SK-N-SH (cell line): ENCODE data around the gene SBSN. TPM values are rescaled to one million over a fixed set of nuclear protein-coding genes. Genes with fewer than 3 reads are reported as not detected.

Experiments used
- CTCF ChIA-PET: fragments of 300-600, 350-600 bp; formaldehyde crosslinking; extraction: SDS; loops from one replicate; lab custom pipeline; 2021; lab: Yijun Ruan, JAX
- POLR2A ChIA-PET: fragments of 350-600 bp; sonication (Branson Sonifier 250); formaldehyde crosslinking; extraction: SDS; loops from one replicate; lab custom pipeline; 2020; ENCODE audit warnings: antibody characterized with exemption, inconsistent platforms; lab: Yijun Ruan, JAX
- DNase-seq: peaks from one replicate; pipeline ENCODE4 v3.0.0; 2012
- H2AFZ ChIP-seq: fragments of 200-600 bp; sonication (generic); 2 replicates; pipeline ENCODE4 v1.8.1; 2016; ENCODE audit warnings: antibody characterized with exemption, mild to moderate bottlenecking, low read depth
- H3F3A ChIP-seq: fragments of 200-600 bp; sonication (generic); replicated peaks from 2 replicates; pipeline ENCODE3; 2016; ENCODE audit warnings: antibody characterized with exemption, mild to moderate bottlenecking; ENCODE audit not compliant: insufficient read depth
- H3K27ac ChIP-seq, 2 experiments: fragments of 200-500 bp in 1 of 2; fragments of 200-600 bp in 1 of 2; sonication (Bioruptor generic) in 1 of 2; sonication (generic), shearing (Covaris generic) in 1 of 2; 2 replicates each; pipeline versions ENCODE4 v1.5.1 to v1.6.1; 2014 to 2016; ENCODE audit warnings: low read depth in 2 of 2, inconsistent platforms in 1 of 2, low read length in 1 of 2, mild to moderate bottlenecking in 1 of 2, mixed read lengths in 1 of 2
- H3K27me3 ChIP-seq: fragments of 200-600 bp; sonication (generic), shearing (Covaris generic); 2 replicates; pipeline ENCODE4 v1.6.1; 2016; ENCODE audit warnings: mixed run types; ENCODE audit not compliant: insufficient read depth
- H3K36me3 ChIP-seq, 2 experiments: fragments of 200-500 bp in 1 of 2; fragments of 200-600 bp in 1 of 2; sonication (Bioruptor generic) in 1 of 2; sonication (generic) in 1 of 2; replicated peaks in 1 of 2; 2 replicates each; pipeline versions ENCODE3 to v1.5.1; 2014 to 2016; ENCODE audit warnings: low read length in 1 of 2, mild to moderate bottlenecking in 1 of 2; ENCODE audit not compliant: insufficient read depth in 2 of 2, control insufficient read depth in 1 of 2
- H3K4me1 ChIP-seq, 2 experiments: fragments of 200-500 bp in 1 of 2; fragments of 200-600 bp in 1 of 2; sonication (Bioruptor generic) in 1 of 2; sonication (generic), shearing (Covaris generic) in 1 of 2; 2 replicates each; pipeline versions ENCODE4 v1.5.1 to v1.6.1; 2014 to 2016; ENCODE audit warnings: low read depth in 1 of 2, low read length in 1 of 2, mixed run types in 1 of 2; ENCODE audit not compliant: insufficient read depth in 2 of 2, control insufficient read depth in 1 of 2
- H3K4me2 ChIP-seq: fragments of 200-600 bp; sonication (generic), shearing (Covaris generic); 2 replicates; pipeline ENCODE4 v1.6.1; 2017; ENCODE audit warnings: mixed run types
- H3K4me3 ChIP-seq, 2 experiments: fragments of 200-500 bp in 1 of 2; fragments of 200-600 bp in 1 of 2; sonication (Bioruptor generic) in 1 of 2; sonication (generic), shearing (Covaris generic) in 1 of 2; 2 replicates each; pipeline versions ENCODE4 v1.5.1 to v1.8.1; 2014 to 2016; ENCODE audit warnings: low read depth in 2 of 2, inconsistent platforms in 1 of 2, low read length in 1 of 2, mild to moderate bottlenecking in 1 of 2, mixed read lengths in 1 of 2, moderate library complexity in 1 of 2
- H3K79me2 ChIP-seq: fragments of 200-600 bp; sonication (generic); 2 replicates; pipeline ENCODE4 v1.8.1; 2017; ENCODE audit warnings: mild to moderate bottlenecking; ENCODE audit not compliant: insufficient read depth
- H3K9ac ChIP-seq: fragments of 200-600 bp; sonication (generic); 2 replicates; pipeline ENCODE4 v1.6.1; 2017; ENCODE audit warnings: mixed run types
- H3K9me2 ChIP-seq: fragments of 200-600 bp; sonication (generic); 2 replicates; pipeline ENCODE4 v1.6.1; 2017; ENCODE audit warnings: mixed run types
- H3K9me3 ChIP-seq: fragments of 200-600 bp; sonication (generic); 2 replicates; pipeline ENCODE4 v1.6.1; 2017; ENCODE audit warnings: mixed run types, mild to moderate bottlenecking, moderate library complexity
- H4K20me1 ChIP-seq: fragments of 200-600 bp; sonication (generic); 2 replicates; pipeline ENCODE4 v1.6.1; 2017; ENCODE audit warnings: mild to moderate bottlenecking, mixed run types; ENCODE audit not compliant: insufficient read depth
- EZH2phosphoT487 ChIP-seq: fragments of 200-600 bp; sonication (generic); IDR thresholded peaks from 2 replicates; pipeline ENCODE4 v1.6.1; 2017; ENCODE audit warnings: low read depth, mixed run types, mild to moderate bottlenecking, antibody characterized with exemption, moderate library complexity, borderline replicate concordance
- FOSL2 ChIP-seq: IDR thresholded peaks from 2 replicates; pipeline ENCODE4 v1.4.0; 2012; ENCODE audit warnings: low read depth, mild to moderate bottlenecking, moderate library complexity, borderline replicate concordance
- FOXJ3 ChIP-seq: sonication (generic); formaldehyde crosslinking; IDR thresholded peaks from 2 replicates; pipeline ENCODE4 v1.5.1; 2020; ENCODE audit warnings: mild to moderate bottlenecking, missing genetic modification reagents
- FOXM1 ChIP-seq: IDR thresholded peaks from 2 replicates; pipeline ENCODE4 v1.4.0; 2012; ENCODE audit warnings: low read depth, mild to moderate bottlenecking
- GABPA ChIP-seq: IDR thresholded peaks from 2 replicates; pipeline ENCODE4 v1.4.0; 2012; ENCODE audit warnings: low read depth, mild to moderate bottlenecking
- MEF2A ChIP-seq: IDR thresholded peaks from 2 replicates; pipeline ENCODE4 v1.4.0; 2012; ENCODE audit warnings: low read depth, borderline replicate concordance
- NFIC ChIP-seq: IDR thresholded peaks from 2 replicates; pipeline ENCODE4 v1.4.0; 2012; ENCODE audit warnings: borderline replicate concordance
- POLR2AphosphoS5 ChIP-seq: IDR thresholded peaks from 2 replicates; pipeline ENCODE4 v1.6.1; 2012; ENCODE audit warnings: low read depth, low read length
- RAD21 ChIP-seq: IDR thresholded peaks from 2 replicates; pipeline ENCODE4 v1.6.1; 2012; ENCODE audit warnings: mild to moderate bottlenecking, low read length
- RCOR1 ChIP-seq: fragments of 150-350 bp; IDR thresholded peaks from 2 replicates; pipeline ENCODE4 v1.6.1; 2017; ENCODE audit warnings: antibody characterized with exemption, low read length
- RFX5 ChIP-seq: IDR thresholded peaks from 2 replicates; pipeline ENCODE4 v1.6.1; 2012; ENCODE audit warnings: mild to moderate bottlenecking, improper control_type of control experiment, low read length
- TAF1 ChIP-seq: IDR thresholded peaks from 2 replicates; pipeline ENCODE4 v1.6.1; 2012; ENCODE audit warnings: low read depth, mild to moderate bottlenecking, low read length, moderate library complexity, borderline replicate concordance
- TEAD4 ChIP-seq: IDR thresholded peaks from 2 replicates; pipeline ENCODE4 v1.4.0; 2012; ENCODE audit warnings: mild to moderate bottlenecking, borderline replicate concordance; ENCODE audit not compliant: insufficient read depth
- WGBS: methylation state at CpG from one replicate; pipeline ENCODE4 v1.1.6; 2017; ENCODE audit warnings: low lambda C conversion rate; 5-methylcytosine and 5-hydroxymethylcytosine counted together
- polyA plus RNA-seq, 3 experiments: library from polyadenylated mRNA; depleted of rRNA; stranded (reverse); fragments of >200 nt; gene quantifications; 2 replicates each; pipeline ENCODE4 v1.2.3, GENCODE V29; 2012
- TF ChIP-seq, protein P1 (sequence below): fragments of 150-350 bp; IDR thresholded peaks from 2 replicates; pipeline ENCODE4 v1.6.1; 2016; ENCODE audit warnings: mild to moderate bottlenecking, low read depth, low read length
- TF ChIP-seq, protein P2 (sequence below): IDR thresholded peaks from 2 replicates; pipeline ENCODE4 v1.6.1; 2012; ENCODE audit warnings: mild to moderate bottlenecking, low read depth, low read length, moderate library complexity
- TF ChIP-seq, protein P3 (sequence below): IDR thresholded peaks from 2 replicates; pipeline ENCODE4; 2012
- TF ChIP-seq, protein P4 (sequence below): IDR thresholded peaks from 2 replicates; pipeline ENCODE4 v1.4.0; 2012; ENCODE audit warnings: low read depth, borderline replicate concordance
- TF ChIP-seq, protein P5 (sequence below): IDR thresholded peaks from 2 replicates; pipeline ENCODE4 v1.4.0; 2012; ENCODE audit warnings: low read depth
- TF ChIP-seq, protein P6 (sequence below): fragments of 150-350 bp; IDR thresholded peaks from 2 replicates; pipeline ENCODE4 v1.6.1; 2017; ENCODE audit warnings: antibody characterized with exemption, low read length, low read depth, borderline replicate concordance

SBSN gene
- polyA plus RNA-seq, 1 of the 3 experiments (the other 2 are of a cell fraction): 0.25 TPM

DNA sequence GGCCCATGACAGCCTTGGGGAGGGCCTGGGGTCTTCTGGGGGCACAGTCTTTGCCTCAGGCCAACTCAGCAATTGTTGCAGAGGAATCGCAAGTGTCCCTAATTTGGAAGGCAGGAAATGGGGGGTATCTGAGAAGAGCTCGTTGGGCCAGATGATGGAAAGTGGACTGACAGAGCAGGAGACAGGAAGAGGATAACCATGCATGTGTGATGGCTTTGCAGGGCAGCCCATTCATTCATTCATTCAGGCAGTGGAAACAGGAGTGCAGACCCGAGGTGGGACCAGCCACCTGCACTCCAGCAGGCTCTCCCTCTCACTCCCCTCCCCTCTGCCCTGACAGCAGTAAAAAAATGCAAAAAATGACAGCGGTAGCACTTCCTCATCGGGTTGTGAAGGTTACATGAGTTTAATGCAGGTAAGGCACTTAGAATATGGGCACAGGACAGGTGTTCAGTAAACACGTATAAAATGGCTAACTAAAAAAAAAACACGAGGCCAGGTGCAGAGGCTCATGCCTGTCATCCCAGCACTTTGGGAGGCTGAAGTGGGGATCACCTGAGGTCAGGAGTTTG is 12.3 kb upstream of the SBSN start:
- H3F3A ChIP-seq: no peaks in the 10 kb centered on the region
- peaks cover 15% of the 10 kb centered on the region; the same call in 1 of the 2 replicates for H3K79me2 ChIP-seq
- ChIA-PET CTCF (interaction anchor here (0.6 to 3.6 kb wide), 2 partner anchors 30 to 45 kb away, joined by 3 to 20 read pairs; no protein-coding TSS in a partner anchor), POLR2A (no interaction called here)
- TF ChIP-seq, protein P1, sequence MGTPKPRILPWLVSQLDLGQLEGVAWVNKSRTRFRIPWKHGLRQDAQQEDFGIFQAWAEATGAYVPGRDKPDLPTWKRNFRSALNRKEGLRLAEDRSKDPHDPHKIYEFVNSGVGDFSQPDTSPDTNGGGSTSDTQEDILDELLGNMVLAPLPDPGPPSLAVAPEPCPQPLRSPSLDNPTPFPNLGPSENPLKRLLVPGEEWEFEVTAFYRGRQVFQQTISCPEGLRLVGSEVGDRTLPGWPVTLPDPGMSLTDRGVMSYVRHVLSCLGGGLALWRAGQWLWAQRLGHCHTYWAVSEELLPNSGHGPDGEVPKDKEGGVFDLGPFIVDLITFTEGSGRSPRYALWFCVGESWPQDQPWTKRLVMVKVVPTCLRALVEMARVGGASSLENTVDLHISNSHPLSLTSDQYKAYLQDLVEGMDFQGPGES: no peak
- TF ChIP-seq, protein P2, sequence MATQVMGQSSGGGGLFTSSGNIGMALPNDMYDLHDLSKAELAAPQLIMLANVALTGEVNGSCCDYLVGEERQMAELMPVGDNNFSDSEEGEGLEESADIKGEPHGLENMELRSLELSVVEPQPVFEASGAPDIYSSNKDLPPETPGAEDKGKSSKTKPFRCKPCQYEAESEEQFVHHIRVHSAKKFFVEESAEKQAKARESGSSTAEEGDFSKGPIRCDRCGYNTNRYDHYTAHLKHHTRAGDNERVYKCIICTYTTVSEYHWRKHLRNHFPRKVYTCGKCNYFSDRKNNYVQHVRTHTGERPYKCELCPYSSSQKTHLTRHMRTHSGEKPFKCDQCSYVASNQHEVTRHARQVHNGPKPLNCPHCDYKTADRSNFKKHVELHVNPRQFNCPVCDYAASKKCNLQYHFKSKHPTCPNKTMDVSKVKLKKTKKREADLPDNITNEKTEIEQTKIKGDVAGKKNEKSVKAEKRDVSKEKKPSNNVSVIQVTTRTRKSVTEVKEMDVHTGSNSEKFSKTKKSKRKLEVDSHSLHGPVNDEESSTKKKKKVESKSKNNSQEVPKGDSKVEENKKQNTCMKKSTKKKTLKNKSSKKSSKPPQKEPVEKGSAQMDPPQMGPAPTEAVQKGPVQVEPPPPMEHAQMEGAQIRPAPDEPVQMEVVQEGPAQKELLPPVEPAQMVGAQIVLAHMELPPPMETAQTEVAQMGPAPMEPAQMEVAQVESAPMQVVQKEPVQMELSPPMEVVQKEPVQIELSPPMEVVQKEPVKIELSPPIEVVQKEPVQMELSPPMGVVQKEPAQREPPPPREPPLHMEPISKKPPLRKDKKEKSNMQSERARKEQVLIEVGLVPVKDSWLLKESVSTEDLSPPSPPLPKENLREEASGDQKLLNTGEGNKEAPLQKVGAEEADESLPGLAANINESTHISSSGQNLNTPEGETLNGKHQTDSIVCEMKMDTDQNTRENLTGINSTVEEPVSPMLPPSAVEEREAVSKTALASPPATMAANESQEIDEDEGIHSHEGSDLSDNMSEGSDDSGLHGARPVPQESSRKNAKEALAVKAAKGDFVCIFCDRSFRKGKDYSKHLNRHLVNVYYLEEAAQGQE: no peak
- TF ChIP-seq FOXM1 (no peak), TAF1 (no peak), GABPA (no peak), MEF2A (no peak), TEAD4 (no peak), RCOR1 (no peak), NFIC (no peak), EZH2phosphoT487 (no peak), FOSL2 (no peak), POLR2AphosphoS5 (no peak), RFX5 (no peak), RAD21 (no peak), FOXJ3 (CRISPR knock-in tag) (no peak)
- TF ChIP-seq, protein P3, sequence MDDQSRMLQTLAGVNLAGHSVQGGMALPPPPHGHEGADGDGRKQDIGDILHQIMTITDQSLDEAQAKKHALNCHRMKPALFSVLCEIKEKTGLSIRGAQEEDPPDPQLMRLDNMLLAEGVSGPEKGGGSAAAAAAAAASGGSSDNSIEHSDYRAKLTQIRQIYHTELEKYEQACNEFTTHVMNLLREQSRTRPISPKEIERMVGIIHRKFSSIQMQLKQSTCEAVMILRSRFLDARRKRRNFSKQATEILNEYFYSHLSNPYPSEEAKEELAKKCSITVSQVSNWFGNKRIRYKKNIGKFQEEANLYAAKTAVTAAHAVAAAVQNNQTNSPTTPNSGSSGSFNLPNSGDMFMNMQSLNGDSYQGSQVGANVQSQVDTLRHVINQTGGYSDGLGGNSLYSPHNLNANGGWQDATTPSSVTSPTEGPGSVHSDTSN: no peak
- TF ChIP-seq, protein P4, sequence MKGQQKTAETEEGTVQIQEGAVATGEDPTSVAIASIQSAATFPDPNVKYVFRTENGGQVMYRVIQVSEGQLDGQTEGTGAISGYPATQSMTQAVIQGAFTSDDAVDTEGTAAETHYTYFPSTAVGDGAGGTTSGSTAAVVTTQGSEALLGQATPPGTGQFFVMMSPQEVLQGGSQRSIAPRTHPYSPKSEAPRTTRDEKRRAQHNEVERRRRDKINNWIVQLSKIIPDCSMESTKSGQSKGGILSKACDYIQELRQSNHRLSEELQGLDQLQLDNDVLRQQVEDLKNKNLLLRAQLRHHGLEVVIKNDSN: no peak
- TF ChIP-seq, protein P5, sequence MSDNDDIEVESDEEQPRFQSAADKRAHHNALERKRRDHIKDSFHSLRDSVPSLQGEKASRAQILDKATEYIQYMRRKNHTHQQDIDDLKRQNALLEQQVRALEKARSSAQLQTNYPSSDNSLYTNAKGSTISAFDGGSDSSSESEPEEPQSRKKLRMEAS: no peak
- TF ChIP-seq, protein P6, sequence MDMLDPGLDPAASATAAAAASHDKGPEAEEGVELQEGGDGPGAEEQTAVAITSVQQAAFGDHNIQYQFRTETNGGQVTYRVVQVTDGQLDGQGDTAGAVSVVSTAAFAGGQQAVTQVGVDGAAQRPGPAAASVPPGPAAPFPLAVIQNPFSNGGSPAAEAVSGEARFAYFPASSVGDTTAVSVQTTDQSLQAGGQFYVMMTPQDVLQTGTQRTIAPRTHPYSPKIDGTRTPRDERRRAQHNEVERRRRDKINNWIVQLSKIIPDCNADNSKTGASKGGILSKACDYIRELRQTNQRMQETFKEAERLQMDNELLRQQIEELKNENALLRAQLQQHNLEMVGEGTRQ: no peak
- H3K36me3 ChIP-seq: peaks cover 0 to 7% of the 10 kb centered on the region in 2 experiments
- WGBS: 85% methylated on average over 7 of the region's 7 CpGs
- H3K4me3 ChIP-seq: no peak overlapping the region
- H3K27ac ChIP-seq: no peak overlapping the region
- no peaks in the 10 kb centered on the region for H3K9me2 ChIP-seq
- H3K9ac ChIP-seq: no peak overlapping the region
- peaks cover 6% of the 10 kb centered on the region; the same call in 1 of the 2 replicates for H3K27me3 ChIP-seq
- H3K4me1 ChIP-seq: peaks cover 0 to 12% of the 10 kb centered on the region in 2 experiments; a peak in 2 of 4 replicates
- no peaks in the 10 kb centered on the region for H4K20me1 ChIP-seq
- H3K9me3 ChIP-seq: no peaks in the 10 kb centered on the region
- DNase-seq: no peak
- H3K4me2 ChIP-seq: no peak overlapping the region
- no peak overlapping the region for H2AFZ ChIP-seq
